Measurements from ENCODE around the gene PDCD11. TPM values are rescaled to one million over a fixed set of nuclear protein-coding genes. Genes with fewer than 3 reads are reported as not detected.

Gene PDCD11
- polyA plus RNA-seq, 2 donors = 12.2 to 15.5 TPM

DNA sequence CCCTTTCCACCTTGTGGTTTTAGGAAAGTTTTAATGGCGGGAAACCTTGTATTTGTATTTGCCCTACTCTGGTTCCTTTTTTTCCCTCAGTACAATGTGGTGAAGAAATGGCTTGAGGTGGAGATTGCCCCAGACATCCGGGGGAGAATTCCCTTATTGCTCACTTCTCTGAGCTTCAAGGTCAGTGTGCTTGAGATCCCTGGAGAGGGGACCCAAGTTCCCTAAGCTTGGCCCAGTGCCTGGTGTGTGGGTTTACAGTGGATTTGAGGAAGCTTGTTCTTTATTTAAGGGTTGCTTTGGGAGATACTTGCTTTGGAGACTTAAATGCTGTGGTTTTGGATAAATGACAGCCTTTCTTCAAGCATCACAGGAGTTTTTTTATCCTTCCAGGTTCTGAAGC, 37.4 kb downstream of the PDCD11 start:
- no peaks in the 10 kb centered on the region for H3K4me1 ChIP-seq (ENCODE audit: control insufficient read depth in 2 of 2, insufficient read depth in 2 of 2, low read length in 1 of 2)
- no peak overlapping the region for H3K27ac ChIP-seq (ENCODE audit: low read depth in 2 of 2, low read length in 1 of 2)
- no peaks in the 10 kb centered on the region for H3K27me3 ChIP-seq (ENCODE audit: control insufficient read depth in 1 of 2, insufficient read depth in 2 of 2, low read length in 2 of 2)
- no peak overlapping the region for H3K4me3 ChIP-seq (ENCODE audit: low read depth in 1 of 2, low read length in 2 of 2)
- 70 to 80% methylated on average over 2 of the region's 2 CpGs for WGBS, 2 donors
- H3K9me3 ChIP-seq (ENCODE audit: control insufficient read depth in 2 of 2, insufficient read depth in 1 of 2, low read depth in 1 of 2, low read length in 1 of 2) = no peaks in the 10 kb centered on the region
- peaks cover 19 to 38% of the 10 kb centered on the region in 2 donors for H3K36me3 ChIP-seq (ENCODE audit: control insufficient read depth in 2 of 2, insufficient read depth in 2 of 2, low read length in 1 of 2)

DNA sequence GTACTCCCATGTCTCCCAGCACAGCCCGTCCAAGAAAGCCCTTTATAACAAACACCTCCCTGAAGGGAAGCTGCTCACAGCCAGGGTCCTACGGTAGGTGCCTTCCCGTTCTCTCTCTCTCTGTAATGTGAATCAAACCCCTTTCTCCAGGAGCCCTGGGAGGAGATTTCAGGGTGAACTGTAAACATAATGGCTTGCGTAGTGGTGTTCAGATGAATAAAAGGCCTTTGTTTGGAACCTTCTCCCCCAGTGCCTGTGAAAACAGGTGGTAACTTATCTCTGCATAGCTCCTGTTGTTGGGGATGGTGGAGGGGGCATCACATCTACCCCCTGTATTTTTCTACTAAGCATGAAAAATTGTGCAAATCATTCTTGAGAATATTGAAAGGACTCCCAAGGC, 43.4 kb downstream of the PDCD11 start:
- WGBS, 2 donors = 87 to 92% methylated on average over 4 of the region's 4 CpGs
- Histone ChIP-seq H3K27me3 (ENCODE audit: control insufficient read depth in 1 of 2, insufficient read depth in 2 of 2, low read length in 2 of 2) (no peaks in the 10 kb centered on the region), H3K4me1 (ENCODE audit: control insufficient read depth in 2 of 2, insufficient read depth in 2 of 2, low read length in 1 of 2) (no peaks in the 10 kb centered on the region), H3K9me3 (ENCODE audit: control insufficient read depth in 2 of 2, insufficient read depth in 1 of 2, low read depth in 1 of 2, low read length in 1 of 2) (no peaks in the 10 kb centered on the region), H3K4me3 (ENCODE audit: low read depth in 1 of 2, low read length in 2 of 2) (no peak overlapping the region), H3K36me3 (ENCODE audit: control insufficient read depth in 2 of 2, insufficient read depth in 2 of 2, low read length in 1 of 2) (peaks cover 11 to 50% of the 10 kb centered on the region in 2 donors), H3K27ac (ENCODE audit: low read depth in 2 of 2, low read length in 1 of 2) (no peak overlapping the region)

GRCh38 chr10:103440416-103440815, 44.0 kb downstream of the PDCD11 start:
- Histone ChIP-seq H3K9me3 (ENCODE audit: control insufficient read depth in 2 of 2, insufficient read depth in 1 of 2, low read depth in 1 of 2, low read length in 1 of 2) (no peaks in the 10 kb centered on the region), H3K4me3 (ENCODE audit: low read depth in 1 of 2, low read length in 2 of 2) (no peak overlapping the region), H3K36me3 (ENCODE audit: control insufficient read depth in 2 of 2, insufficient read depth in 2 of 2, low read length in 1 of 2) (peaks cover 11 to 54% of the 10 kb centered on the region in 2 donors), H3K27ac (ENCODE audit: low read depth in 2 of 2, low read length in 1 of 2) (no peak overlapping the region), H3K27me3 (ENCODE audit: control insufficient read depth in 1 of 2, insufficient read depth in 2 of 2, low read length in 2 of 2) (no peaks in the 10 kb centered on the region), H3K4me1 (ENCODE audit: control insufficient read depth in 2 of 2, insufficient read depth in 2 of 2, low read length in 1 of 2) (no peaks in the 10 kb centered on the region)
- WGBS, 2 donors = 94 to 97% methylated on average over 11 to 14 of the region's 14 CpGs

- no peak overlapping the region for H3K27ac ChIP-seq (ENCODE audit: low read depth in 2 of 2, low read length in 1 of 2)
- WGBS, 2 donors = 92% methylated on average over 8 of the region's 8 CpGs
- H3K4me1 ChIP-seq (ENCODE audit: control insufficient read depth in 2 of 2, insufficient read depth in 2 of 2, low read length in 1 of 2) = no peaks in the 10 kb centered on the region
- H3K9me3 ChIP-seq (ENCODE audit: control insufficient read depth in 2 of 2, insufficient read depth in 1 of 2, low read depth in 1 of 2, low read length in 1 of 2) = no peaks in the 10 kb centered on the region
- no peaks in the 10 kb centered on the region for H3K27me3 ChIP-seq (ENCODE audit: control insufficient read depth in 1 of 2, insufficient read depth in 2 of 2, low read length in 2 of 2)
- H3K4me3 ChIP-seq (ENCODE audit: low read depth in 1 of 2, low read length in 2 of 2) = no peak overlapping the region
- peaks cover 16 to 51% of the 10 kb centered on the region in 2 donors for H3K36me3 ChIP-seq (ENCODE audit: control insufficient read depth in 2 of 2, insufficient read depth in 2 of 2, low read length in 1 of 2)
Measured at GRCh38 chr10:103441206-103441605, 44.8 kb downstream of the PDCD11 start.

GRCh38 chr10:103441611-103442010, 45.2 kb downstream of the PDCD11 start:
- WGBS, 2 donors = 79 to 82% methylated on average over 8 of the region's 8 CpGs
- Histone ChIP-seq H3K27ac (ENCODE audit: low read depth in 2 of 2, low read length in 1 of 2) (no peak overlapping the region), H3K9me3 (ENCODE audit: control insufficient read depth in 2 of 2, insufficient read depth in 1 of 2, low read depth in 1 of 2, low read length in 1 of 2) (no peaks in the 10 kb centered on the region), H3K4me3 (ENCODE audit: low read depth in 1 of 2, low read length in 2 of 2) (no peak overlapping the region), H3K4me1 (ENCODE audit: control insufficient read depth in 2 of 2, insufficient read depth in 2 of 2, low read length in 1 of 2) (no peaks in the 10 kb centered on the region), H3K36me3 (ENCODE audit: control insufficient read depth in 2 of 2, insufficient read depth in 2 of 2, low read length in 1 of 2) (peaks cover 12 to 49% of the 10 kb centered on the region in 2 donors), H3K27me3 (ENCODE audit: control insufficient read depth in 1 of 2, insufficient read depth in 2 of 2, low read length in 2 of 2) (no peaks in the 10 kb centered on the region)

- H3K36me3 ChIP-seq (ENCODE audit: control insufficient read depth in 2 of 2, insufficient read depth in 2 of 2, low read length in 1 of 2) = peaks cover 12 to 47% of the 10 kb centered on the region in 2 donors
- no peak overlapping the region for H3K4me3 ChIP-seq (ENCODE audit: low read depth in 1 of 2, low read length in 2 of 2)
- 76 to 77% methylated on average over 13 of the region's 13 CpGs for WGBS, 2 donors
- no peak overlapping the region for H3K27ac ChIP-seq (ENCODE audit: low read depth in 2 of 2, low read length in 1 of 2)
- no peaks in the 10 kb centered on the region for H3K4me1 ChIP-seq (ENCODE audit: control insufficient read depth in 2 of 2, insufficient read depth in 2 of 2, low read length in 1 of 2)
- no peaks in the 10 kb centered on the region for H3K27me3 ChIP-seq (ENCODE audit: control insufficient read depth in 1 of 2, insufficient read depth in 2 of 2, low read length in 2 of 2)
- no peaks in the 10 kb centered on the region for H3K9me3 ChIP-seq (ENCODE audit: control insufficient read depth in 2 of 2, insufficient read depth in 1 of 2, low read depth in 1 of 2, low read length in 1 of 2)
Measured at GRCh38 chr10:103442031-103442461, 45.6 kb downstream of the PDCD11 start.

- WGBS, 2 donors = 81 to 87% methylated on average over 23 of the region's 23 CpGs
- Histone ChIP-seq H3K36me3 (ENCODE audit: control insufficient read depth in 2 of 2, insufficient read depth in 2 of 2, low read length in 1 of 2) (peaks cover 12 to 48% of the 10 kb centered on the region in 2 donors), H3K27me3 (ENCODE audit: control insufficient read depth in 1 of 2, insufficient read depth in 2 of 2, low read length in 2 of 2) (no peaks in the 10 kb centered on the region), H3K4me1 (ENCODE audit: control insufficient read depth in 2 of 2, insufficient read depth in 2 of 2, low read length in 1 of 2) (no peaks in the 10 kb centered on the region), H3K4me3 (ENCODE audit: low read depth in 1 of 2, low read length in 2 of 2) (no peak overlapping the region), H3K9me3 (ENCODE audit: control insufficient read depth in 2 of 2, insufficient read depth in 1 of 2, low read depth in 1 of 2, low read length in 1 of 2) (no peaks in the 10 kb centered on the region), H3K27ac (ENCODE audit: low read depth in 2 of 2, low read length in 1 of 2) (no peak overlapping the region)
Measured at GRCh38 chr10:103443475-103444185, 47.2 kb downstream of the PDCD11 start.

- Histone ChIP-seq H3K4me1 (ENCODE audit: control insufficient read depth in 2 of 2, insufficient read depth in 2 of 2, low read length in 1 of 2) (peaks cover 4 to 5% of the 10 kb centered on the region in 2 donors), H3K4me3 (ENCODE audit: low read depth in 1 of 2, low read length in 2 of 2) (no peak overlapping the region), H3K9me3 (ENCODE audit: control insufficient read depth in 2 of 2, insufficient read depth in 1 of 2, low read depth in 1 of 2, low read length in 1 of 2) (no peaks in the 10 kb centered on the region), H3K36me3 (ENCODE audit: control insufficient read depth in 2 of 2, insufficient read depth in 2 of 2, low read length in 1 of 2) (peaks cover 16 to 54% of the 10 kb centered on the region in 2 donors), H3K27ac (ENCODE audit: low read depth in 2 of 2, low read length in 1 of 2) (no peak overlapping the region), H3K27me3 (ENCODE audit: control insufficient read depth in 1 of 2, insufficient read depth in 2 of 2, low read length in 2 of 2) (no peaks in the 10 kb centered on the region)
- WGBS, 2 donors = 70 to 82% methylated on average over 10 of the region's 10 CpGs
Measured at GRCh38 chr10:103444478-103444877, 48.1 kb downstream of the PDCD11 start.

- H3K27ac ChIP-seq (ENCODE audit: low read depth in 2 of 2, low read length in 1 of 2) = peak overlapping the region; percentile 68 to 77
- peaks cover 8 to 13% of the 10 kb centered on the region in 2 donors for H3K4me1 ChIP-seq (ENCODE audit: control insufficient read depth in 2 of 2, insufficient read depth in 2 of 2, low read length in 1 of 2)
- no peaks in the 10 kb centered on the region for H3K27me3 ChIP-seq (ENCODE audit: control insufficient read depth in 1 of 2, insufficient read depth in 2 of 2, low read length in 2 of 2)
- peaks cover 12 to 59% of the 10 kb centered on the region in 2 donors for H3K36me3 ChIP-seq (ENCODE audit: control insufficient read depth in 2 of 2, insufficient read depth in 2 of 2, low read length in 1 of 2)
- H3K9me3 ChIP-seq (ENCODE audit: control insufficient read depth in 2 of 2, insufficient read depth in 1 of 2, low read depth in 1 of 2, low read length in 1 of 2) = no peaks in the 10 kb centered on the region
- H3K4me3 ChIP-seq (ENCODE audit: low read depth in 1 of 2, low read length in 2 of 2) = no peak overlapping the region
- WGBS, 2 donors = 82 to 88% methylated on average over 9 of the region's 9 CpGs
Measured at GRCh38 chr10:103445366-103445765, 48.9 kb downstream of the PDCD11 start.
